ENCODE data around the gene PDXP.

The PDXP gene

DNA sequence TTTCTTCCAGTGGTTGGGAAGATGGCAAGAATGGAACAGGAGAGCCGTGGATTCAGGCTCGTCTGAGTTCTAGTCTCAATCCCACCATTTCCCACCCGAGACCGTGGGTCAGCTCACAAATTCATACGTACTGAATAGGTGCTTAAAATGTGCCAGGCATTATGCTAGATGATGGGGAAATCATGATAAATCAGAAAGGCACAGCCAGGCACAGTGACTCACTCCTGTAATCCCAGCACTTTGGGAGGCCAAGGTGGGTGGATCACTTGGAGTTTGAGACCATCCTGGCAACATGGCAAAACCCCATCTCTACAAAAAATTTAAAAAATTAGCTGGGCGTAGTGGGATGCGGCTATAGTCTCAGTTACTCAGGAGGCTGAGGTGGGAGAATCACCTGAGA is 45.4 kb downstream of the PDXP start:
- DNase-seq = no peak

DNA sequence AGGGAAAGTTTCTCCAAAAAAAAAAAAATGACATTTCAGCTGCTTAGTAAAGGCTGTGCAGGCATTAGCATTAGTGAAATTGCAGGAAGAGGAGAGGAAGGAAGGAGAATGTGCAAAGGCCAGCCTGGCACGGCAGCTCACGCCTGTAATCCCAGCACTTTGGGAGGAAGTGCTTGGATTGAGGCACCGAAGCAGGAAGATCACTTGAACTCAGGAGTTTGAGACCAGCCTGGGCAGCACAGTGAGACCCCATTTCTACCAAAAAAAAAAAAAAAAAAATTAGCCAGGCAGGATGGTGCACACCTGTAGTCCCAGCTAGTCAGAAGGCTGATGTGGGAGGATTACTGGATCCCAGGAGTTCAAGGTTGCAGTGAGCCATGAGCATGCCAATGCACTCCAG is 46.1 kb downstream of the PDXP start:
- DNase-seq = no peak

DNA sequence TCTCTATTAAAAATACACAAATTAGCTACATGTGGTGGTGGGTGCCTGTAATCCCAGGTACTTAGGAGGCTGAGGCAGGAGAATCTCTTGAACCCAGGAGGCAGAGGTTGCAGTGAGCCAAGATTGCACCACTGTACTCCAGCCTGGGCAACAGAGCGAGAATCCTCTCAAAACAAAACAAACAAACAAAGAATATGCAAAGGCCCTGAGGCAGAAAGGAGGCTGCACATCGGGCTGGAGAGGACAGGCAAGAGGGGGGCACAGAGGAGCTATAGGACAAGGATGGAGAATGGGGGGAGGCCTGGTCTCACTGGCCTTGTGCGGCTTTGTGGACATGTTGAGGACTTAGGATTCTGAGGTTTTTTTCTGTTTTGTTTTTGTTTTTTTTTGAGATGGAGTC is 46.7 kb downstream of the PDXP start:
- no peak for DNase-seq

DNA sequence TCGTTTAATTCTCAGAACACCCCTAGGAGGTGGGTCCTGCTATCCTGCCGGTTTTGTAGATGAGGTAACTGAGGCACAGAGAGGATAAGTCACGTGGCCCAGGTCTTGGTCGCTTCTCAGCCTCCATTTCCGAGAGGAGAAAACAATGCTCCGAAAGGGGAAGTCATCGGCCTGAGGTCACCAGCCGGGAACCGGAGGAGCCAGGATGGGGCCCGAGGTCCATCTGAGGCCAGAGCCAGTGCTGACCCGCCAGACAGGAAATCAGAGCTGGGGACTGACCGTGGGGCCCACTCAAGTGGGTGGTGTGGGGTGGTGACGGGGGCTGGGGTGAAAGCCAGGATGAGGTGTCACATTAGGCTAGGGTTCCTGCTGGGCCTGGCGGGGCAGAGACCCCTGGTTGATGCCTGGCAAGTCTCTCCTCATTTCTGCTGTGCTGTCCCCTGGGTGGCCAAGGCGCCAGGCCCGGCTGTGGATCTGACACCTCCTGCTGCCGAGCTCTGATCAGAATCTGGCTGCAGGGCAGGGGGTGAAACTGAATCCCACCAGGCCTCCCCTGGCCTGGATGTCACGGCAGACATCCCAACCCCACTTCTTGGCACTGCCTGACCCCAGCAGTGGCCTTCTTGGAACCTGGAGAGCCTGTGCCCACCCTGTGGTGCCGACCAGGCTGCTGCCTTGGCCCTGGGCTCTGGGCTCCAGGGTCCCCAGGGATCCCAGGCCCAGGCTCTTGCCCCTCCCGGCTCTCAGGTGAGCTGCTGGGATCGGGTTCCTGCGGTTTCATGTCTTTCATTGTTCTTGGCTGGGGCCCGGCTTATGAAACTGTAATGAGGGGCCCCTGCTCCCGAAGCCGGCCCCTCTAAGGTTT is 50.3 kb downstream of the PDXP start:
- no peak for DNase-seq

DNA sequence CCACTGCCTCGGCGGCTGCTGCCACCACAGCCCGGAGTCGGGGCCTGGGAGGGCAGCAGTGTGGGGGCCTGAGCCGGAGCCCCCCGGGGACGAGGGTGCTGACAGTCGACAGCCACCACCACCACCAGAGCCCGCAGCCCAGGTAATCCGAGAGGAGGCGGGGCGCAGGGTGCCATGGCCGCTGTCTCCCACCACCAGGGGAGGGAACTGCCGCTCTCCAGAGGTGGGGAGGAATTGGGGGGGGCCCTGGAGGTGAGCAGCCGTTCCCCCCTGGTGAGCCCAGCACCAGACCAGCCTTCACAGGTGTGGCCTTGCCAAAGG is 50.9 kb downstream of the PDXP start:
- no peak for DNase-seq

DNA sequence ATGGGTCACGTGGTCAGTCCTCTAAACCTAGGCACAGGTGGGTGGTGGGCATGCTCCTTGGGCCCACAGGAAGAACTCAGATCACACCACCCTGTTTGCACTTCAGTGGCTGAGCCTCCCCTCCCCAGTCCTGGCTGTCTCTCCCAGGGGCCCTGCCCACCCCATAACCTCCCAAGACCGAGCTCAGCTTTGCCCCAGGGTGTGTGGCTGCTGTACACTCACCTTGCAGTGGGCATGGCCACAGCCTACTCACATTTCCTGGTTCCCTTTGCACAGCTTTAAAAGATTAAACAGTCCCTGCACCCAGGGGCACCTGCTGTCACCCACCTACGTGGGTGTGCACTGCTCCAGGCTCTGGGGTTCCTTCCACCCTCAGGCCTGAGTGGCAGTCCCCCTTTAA is 52.2 kb downstream of the PDXP start:
- DNase-seq = no peak

DNA sequence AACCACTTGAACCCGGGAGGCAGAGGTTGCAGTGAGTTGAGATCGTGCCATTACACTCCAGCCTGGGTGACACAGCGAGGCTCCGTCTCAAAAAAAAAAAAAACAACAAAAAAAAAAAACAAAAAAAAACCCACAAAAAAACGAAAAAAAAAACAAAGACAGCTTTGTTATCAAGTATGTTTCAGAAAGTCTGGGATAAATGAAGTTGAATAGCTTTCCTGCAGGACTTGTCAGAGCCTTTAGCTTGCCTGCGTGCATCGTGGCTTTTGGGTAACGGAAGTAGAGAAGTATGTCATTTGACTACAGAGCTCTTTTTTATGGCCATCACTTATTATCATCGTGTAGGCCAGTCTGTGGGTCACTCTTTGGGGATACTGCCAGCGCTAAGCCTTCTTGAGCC is 53.0 kb downstream of the PDXP start:
- no peak for DNase-seq

DNA sequence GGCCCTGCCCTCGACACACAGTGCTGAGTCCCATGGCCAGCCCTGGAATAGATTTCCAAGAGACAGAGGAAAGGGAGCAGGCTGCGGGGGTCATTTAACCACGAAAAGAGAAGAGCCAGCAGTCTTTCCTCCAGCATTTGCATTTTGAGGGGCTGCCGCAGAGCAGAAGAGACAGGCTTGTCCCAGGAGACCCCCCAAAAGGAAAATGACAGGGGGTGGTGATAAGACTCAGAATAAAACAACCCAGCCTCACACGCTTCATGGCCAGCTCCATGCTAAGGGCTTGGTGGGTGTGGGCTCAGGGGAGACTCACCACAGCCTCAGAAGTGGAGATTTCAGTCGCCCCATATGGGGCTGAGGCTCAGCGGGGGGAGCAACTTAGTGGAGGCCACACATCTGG is 55.2 kb downstream of the PDXP start:
- DNase-seq = no peak

DNA sequence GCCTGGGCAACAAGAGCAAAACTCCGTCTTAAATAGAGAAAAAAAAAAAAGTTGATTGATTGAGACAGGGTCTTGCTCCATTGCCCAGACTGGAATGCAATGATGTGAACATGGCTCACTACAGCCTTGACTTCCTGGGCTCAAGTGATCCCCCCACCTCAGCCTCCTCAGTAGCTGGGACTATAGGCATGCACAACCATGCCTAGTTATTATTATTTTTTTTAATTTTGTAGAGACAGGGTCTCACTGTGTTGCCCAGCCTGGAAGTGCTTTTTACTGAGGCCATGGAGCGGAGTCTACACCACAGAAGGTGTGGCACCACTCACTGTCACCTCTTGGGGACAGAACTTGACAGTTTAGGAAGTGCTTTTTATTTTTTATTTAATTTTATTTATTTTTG is 56.1 kb downstream of the PDXP start:
- no peak for DNase-seq

DNA sequence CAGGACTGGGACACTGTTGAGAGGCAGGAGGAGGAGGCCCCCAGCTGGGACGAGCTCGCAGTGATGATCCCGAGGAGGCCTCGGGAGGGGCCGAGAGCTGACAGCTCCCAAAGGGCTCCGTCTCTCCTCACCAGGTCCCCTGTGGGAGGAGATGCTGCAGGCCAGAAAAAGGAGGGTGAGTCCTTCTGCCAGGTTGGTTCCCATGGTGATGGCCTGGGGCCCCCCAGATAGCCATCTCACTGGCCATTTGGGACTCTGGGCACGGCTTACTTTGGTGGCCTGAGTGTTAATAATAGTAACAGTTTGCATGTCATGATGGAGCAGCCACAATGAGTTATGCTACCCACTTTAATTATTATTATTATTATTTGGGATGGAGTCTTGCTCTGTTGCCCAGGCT is 57.2 kb downstream of the PDXP start:
- no peak for DNase-seq

Data from stimulated activated CD4-positive, alpha-beta T cell treated with anti-CD3 and anti-CD28 coated beads, Interleukin-2, amount 100 ng/mL, for 24 hours (primary cell).